GM13977 (cell line): ENCODE results near the gene TPM1.
"Not testable (repeated sequence)": the region's sequence is repeated elsewhere in the genome, so short reads cannot be mapped to it uniquely, and the experiment has no call there.

ENCODE experiments used
- DNase-seq: peaks from one replicate; pipeline ENCODE4 v3.0.0; 2012; ENCODE audit warnings: low spot score
- CTCF ChIP-seq: IDR thresholded peaks from 2 replicates; pipeline ENCODE4 v1.5.1; 2012; ENCODE audit warnings: mild to moderate bottlenecking, control low read depth; ENCODE audit not compliant: insufficient read depth; ENCODE audit errors: extremely low read depth, missing control alignments
- in situ Hi-C: fragments of 300-500 bp; cut with MboI; formaldehyde crosslinking; loops from one replicate; pipeline ENCODE4 v1.12.0; 2022; ENCODE audit warnings: low sequenced_read_pairs, low pct_unique_long_range_greater_than_20kb, mixed read lengths, inconsistent platforms; ENCODE audit not compliant: unreplicated experiment

Gene TPM1

GRCh38 chr15:63094495-63094931, 52.0 kb downstream of the TPM1 start:
- no peak for TF ChIP-seq CTCF
- in situ Hi-C loops: no loop called here
- no peak for DNase-seq

DNA sequence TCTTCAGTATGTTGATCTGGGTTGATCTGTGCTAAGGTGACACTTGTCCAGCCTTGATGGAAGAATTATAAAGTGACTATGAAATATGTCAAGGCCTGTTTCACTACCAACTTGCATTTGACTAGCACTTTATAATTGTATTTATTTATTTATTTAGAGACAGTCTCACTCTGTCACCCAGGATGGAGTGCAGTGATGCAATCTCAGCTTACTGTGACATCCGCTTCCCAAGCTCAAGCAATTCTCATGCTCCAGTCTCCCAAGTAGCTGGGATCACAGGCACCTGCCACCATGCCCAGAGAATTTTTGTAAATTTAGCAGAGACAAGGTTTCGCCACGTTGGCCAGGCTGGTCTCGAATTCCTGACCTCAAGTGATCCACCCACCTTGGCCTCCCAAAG, 53.6 kb downstream of the TPM1 start:
- no peak for TF ChIP-seq CTCF
- in situ Hi-C loops: no loop called here
- DNase-seq: no peak

DNA sequence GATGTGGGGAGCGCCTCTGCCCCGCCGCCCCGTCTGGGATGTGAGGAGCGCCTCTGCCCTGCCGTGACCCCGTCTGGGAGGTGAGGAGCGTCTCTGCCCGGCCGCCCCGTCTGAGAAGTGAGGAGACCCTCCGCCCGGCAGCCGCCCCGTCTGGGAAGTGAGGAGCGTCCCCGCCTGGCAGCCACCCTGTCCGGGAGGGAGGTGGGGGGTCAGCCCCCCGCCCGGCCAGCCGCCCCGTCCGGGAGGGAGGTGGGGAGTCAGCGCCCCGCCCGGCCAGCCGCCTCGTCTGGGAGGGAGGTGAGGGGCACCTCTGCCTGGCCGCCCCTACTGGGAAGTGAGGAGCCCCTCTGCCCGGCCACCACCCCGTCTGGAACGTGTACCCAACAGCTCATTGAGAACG, 56.4 kb downstream of the TPM1 start:
- in situ Hi-C loops, DNase-seq: not testable (repeated sequence)

- in situ Hi-C loops: not testable (repeated sequence)
Measured at GRCh38 chr15:63099581-63099980, 57.0 kb downstream of the TPM1 start.

DNA sequence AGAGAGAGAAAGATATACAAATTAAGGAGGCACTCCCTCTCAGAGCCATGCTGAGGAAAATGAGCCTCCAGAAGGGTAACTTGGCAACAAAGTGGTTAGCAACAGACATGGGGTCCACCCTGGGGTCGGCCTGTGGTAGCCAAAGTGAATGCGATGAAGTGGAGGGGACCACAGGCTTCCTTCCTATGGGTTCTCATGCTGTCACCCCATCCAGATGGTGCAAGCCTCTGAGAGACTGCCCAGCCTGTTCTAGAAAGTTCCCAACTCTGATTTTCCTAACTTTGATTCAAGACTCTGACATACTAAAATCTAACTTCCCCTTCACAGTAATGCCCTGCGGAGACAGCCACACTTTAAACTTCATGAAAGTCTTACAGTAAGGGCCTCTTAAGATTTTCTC, 60.9 kb downstream of the TPM1 start:
- in situ Hi-C loops: no loop called here
- no peak for DNase-seq
- TF ChIP-seq CTCF: no peak

More at GRCh38 chr15:63099581-63099980, 57.0 kb downstream of the TPM1 start:
- DNase-seq: not testable (repeated sequence)

- no peak for DNase-seq
- in situ Hi-C loops: no loop called here
- no peak for TF ChIP-seq CTCF
Measured at GRCh38 chr15:63104727-63105126, 62.2 kb downstream of the TPM1 start.

DNA sequence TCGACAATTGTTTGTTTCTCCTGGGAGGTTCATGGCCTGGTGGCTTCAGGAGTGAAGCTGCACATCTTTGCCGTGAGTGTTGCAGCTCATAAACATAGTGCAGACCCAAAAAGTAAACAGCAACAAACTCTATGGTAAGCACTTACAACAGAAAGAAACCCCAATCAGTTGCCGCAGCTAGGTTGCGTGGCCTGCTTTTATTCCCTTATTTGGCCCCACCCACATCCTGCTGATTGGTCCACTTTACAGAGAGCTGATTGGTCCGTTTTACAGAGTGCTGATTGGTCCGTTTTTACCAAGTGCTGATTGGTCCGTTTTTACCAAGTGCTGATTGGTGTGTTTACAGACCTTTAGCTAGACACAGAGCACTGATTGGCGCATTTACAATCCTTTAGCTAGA, 62.8 kb downstream of the TPM1 start:
- DNase-seq, in situ Hi-C loops: not testable (repeated sequence)

DNA sequence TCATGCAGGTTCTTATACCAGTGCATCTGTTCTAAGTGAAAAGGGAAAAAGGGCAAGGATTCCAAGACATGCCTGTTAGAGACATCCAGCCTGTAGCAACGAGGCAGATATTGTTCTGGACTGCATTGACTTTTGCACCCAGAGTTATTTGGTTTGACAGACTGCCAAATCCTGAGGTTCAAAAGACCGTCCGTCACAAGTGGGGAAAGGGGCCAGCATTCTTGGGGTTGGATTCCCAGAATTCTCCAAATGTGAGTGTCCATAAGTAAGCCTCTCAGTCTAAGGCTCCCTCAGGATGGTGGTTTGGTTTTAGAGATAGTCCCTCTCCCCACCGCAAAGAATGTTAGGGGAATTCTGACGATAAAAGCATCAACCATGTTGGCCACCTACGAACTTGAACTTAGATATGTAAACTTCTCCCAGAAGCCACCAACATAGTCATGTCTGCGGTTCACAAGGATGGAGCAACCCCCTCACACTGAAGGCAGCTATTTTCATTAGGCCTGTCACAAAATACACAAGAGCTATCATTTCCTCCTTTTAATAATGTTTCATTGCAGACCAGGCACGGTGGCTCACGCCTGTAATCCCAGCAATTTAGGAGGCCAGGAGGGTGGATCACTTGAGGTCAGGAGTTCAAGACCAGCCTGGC, 65.5 kb downstream of the TPM1 start:
- TF ChIP-seq CTCF: no peak

More for the DNA sequence above, 65.5 kb downstream of the TPM1 start:
- no peak for DNase-seq
- in situ Hi-C loops: no loop called here
